Endometrium (tissue), 2 donors: ENCODE results near the gene MIPEP.

Experiments used
- FAIRE-seq: peaks from 2 replicates; lab custom pipeline; 2012; peaks lifted over from hg19 to GRCh38; lab: Jason Lieb, UNC
- donor health status: control.
- donor health status: control.

Gene MIPEP

GRCh38 chr13:23710366-23710765, 178.8 kb downstream of the MIPEP start:
- FAIRE-seq = no peak

- no peak for FAIRE-seq
These were observed 179.7 kb downstream of the MIPEP start for GRCh38 chr13:23709536-23709935.

- FAIRE-seq = no peak
These were observed 181.5 kb downstream of the MIPEP start for GRCh38 chr13:23707674-23708073.

GRCh38 chr13:23705583-23705982, 183.6 kb downstream of the MIPEP start:
- no peak for FAIRE-seq

GRCh38 chr13:23703246-23703860, 185.8 kb downstream of the MIPEP start:
- peak; percentile 77 for FAIRE-seq

- FAIRE-seq = no peak
These were observed 187.6 kb downstream of the MIPEP start for GRCh38 chr13:23701636-23702035.

- no peak for FAIRE-seq
These were observed 188.0 kb downstream of the MIPEP start for GRCh38 chr13:23701186-23701585.

GRCh38 chr13:23699271-23699670, 189.9 kb downstream of the MIPEP start:
- FAIRE-seq = no peak

- no peak for FAIRE-seq
These were observed 191.4 kb downstream of the MIPEP start for GRCh38 chr13:23697772-23698313.

- FAIRE-seq = no peak
These were observed 192.6 kb downstream of the MIPEP start for GRCh38 chr13:23696610-23697009.

GRCh38 chr13:23695711-23696464, 193.3 kb downstream of the MIPEP start:
- FAIRE-seq = no peak

- no peak for FAIRE-seq
These were observed 194.0 kb downstream of the MIPEP start for GRCh38 chr13:23695196-23695595.

GRCh38 chr13:23692816-23693215, 196.4 kb downstream of the MIPEP start:
- peak; percentile 98 for FAIRE-seq

GRCh38 chr13:23690668-23691067, 198.5 kb downstream of the MIPEP start:
- FAIRE-seq = no peak

- FAIRE-seq = no peak
These were observed 200.9 kb downstream of the MIPEP start for GRCh38 chr13:23688336-23688735.

GRCh38 chr13:23687614-23688013, 201.6 kb downstream of the MIPEP start:
- FAIRE-seq = peak; percentile 76

- FAIRE-seq = no peak
These were observed 202.3 kb downstream of the MIPEP start for GRCh38 chr13:23686948-23687347.

GRCh38 chr13:23685416-23685815, 203.8 kb downstream of the MIPEP start:
- FAIRE-seq = peak; percentile 94

GRCh38 chr13:23684647-23685046, 204.6 kb downstream of the MIPEP start:
- FAIRE-seq = no peak

- peak; percentile 90 for FAIRE-seq
These were observed 206.1 kb downstream of the MIPEP start for GRCh38 chr13:23683084-23683483.

- FAIRE-seq = no peak
These were observed 208.1 kb downstream of the MIPEP start for GRCh38 chr13:23680845-23681669.
